Stimulated activated CD8-positive, alpha-beta memory T cell treated with anti-CD3 and anti-CD28 coated beads, Interleukin-7, amount 100 ng/mL, for 24 hours (primary cell): Measurements from ENCODE around the gene MEMO1.
"Not testable (repeated sequence)": the region's sequence is repeated elsewhere in the genome, so short reads cannot be mapped to it uniquely, and the experiment has no call there.

ENCODE experiments used
- DNase-seq: peaks from one replicate; pipeline ENCODE4 v3.0.0-alpha.2; 2020; ENCODE audit warnings: low read depth

MEMO1 gene

GRCh38 chr2:31907491-31907890 is 103.3 kb downstream of the MEMO1 start:
- DNase-seq, result not testable (repeated sequence)

- no peak for DNase-seq
These were observed 107.6 kb downstream of the MEMO1 start for GRCh38 chr2:31903109-31903780.

- DNase-seq, result no peak
These were observed 108.9 kb downstream of the MEMO1 start for GRCh38 chr2:31901900-31902299.

- DNase-seq, result not testable (repeated sequence)
These were observed 110.7 kb downstream of the MEMO1 start for GRCh38 chr2:31900156-31900555.

- DNase-seq, result not testable (repeated sequence)
These were observed 112.5 kb downstream of the MEMO1 start for GRCh38 chr2:31898346-31898745.

- not testable (repeated sequence) for DNase-seq
These were observed 113.5 kb downstream of the MEMO1 start for GRCh38 chr2:31897340-31897739.

- no peak for DNase-seq
These were observed 114.5 kb downstream of the MEMO1 start for GRCh38 chr2:31896293-31896692.

- no peak for DNase-seq
These were observed 116.2 kb downstream of the MEMO1 start for GRCh38 chr2:31894656-31895055.

- DNase-seq, result no peak
These were observed 117.7 kb downstream of the MEMO1 start for GRCh38 chr2:31893094-31893493.

GRCh38 chr2:31889044-31889443 is 121.8 kb downstream of the MEMO1 start:
- no peak for DNase-seq

GRCh38 chr2:31888550-31888949 is 122.3 kb downstream of the MEMO1 start:
- no peak for DNase-seq

- no peak for DNase-seq
These were observed 124.1 kb downstream of the MEMO1 start for GRCh38 chr2:31886700-31887099.

- no peak for DNase-seq
These were observed 133.8 kb downstream of the MEMO1 start for GRCh38 chr2:31877008-31877407.

- DNase-seq, result no peak
These were observed 136.7 kb downstream of the MEMO1 start for GRCh38 chr2:31874071-31874470.

GRCh38 chr2:31865215-31865614 is 145.6 kb downstream of the MEMO1 start:
- DNase-seq, result no peak

- DNase-seq, result no peak
These were observed 146.9 kb downstream of the MEMO1 start for GRCh38 chr2:31863867-31864266.

- not testable (repeated sequence) for DNase-seq
These were observed 147.7 kb downstream of the MEMO1 start for GRCh38 chr2:31863015-31863656.

GRCh38 chr2:31859959-31860358 is 150.8 kb downstream of the MEMO1 start:
- no peak for DNase-seq

GRCh38 chr2:31853521-31853920 is 157.3 kb downstream of the MEMO1 start:
- no peak for DNase-seq

GRCh38 chr2:31842150-31842549 is 168.7 kb downstream of the MEMO1 start:
- DNase-seq, result not testable (repeated sequence)

GRCh38 chr2:31835450-31835849 is 175.4 kb downstream of the MEMO1 start:
- no peak for DNase-seq

GRCh38 chr2:31832363-31832762 is 178.4 kb downstream of the MEMO1 start:
- no peak for DNase-seq

GRCh38 chr2:31831585-31831984 is 179.2 kb downstream of the MEMO1 start:
- no peak for DNase-seq

GRCh38 chr2:31828891-31829290 is 181.9 kb downstream of the MEMO1 start:
- no peak for DNase-seq
